A673 (cell line): ENCODE measurements around the gene MAGEF1.

Source experiments
- EZH2 ChIP-seq: fragments of 200-600 bp; sonication (generic); IDR thresholded peaks from 2 replicates; pipeline ENCODE4 v1.6.1; 2017; ENCODE audit warnings: borderline replicate concordance, low read depth, mild to moderate bottlenecking, mixed read lengths, antibody characterized with exemption, low read length; ENCODE audit not compliant: poor library complexity, severe bottlenecking
- TF ChIP-seq, protein P1 (sequence below): fragments of 300-800, 200-600 bp; sonication (generic); conservative IDR thresholded peaks from 2 replicates; pipeline ENCODE4 v1.5.1; 2017; ENCODE audit warnings: low read depth, mild to moderate bottlenecking, antibody characterized with exemption, low read length, moderate library complexity, mixed read lengths

DNA sequence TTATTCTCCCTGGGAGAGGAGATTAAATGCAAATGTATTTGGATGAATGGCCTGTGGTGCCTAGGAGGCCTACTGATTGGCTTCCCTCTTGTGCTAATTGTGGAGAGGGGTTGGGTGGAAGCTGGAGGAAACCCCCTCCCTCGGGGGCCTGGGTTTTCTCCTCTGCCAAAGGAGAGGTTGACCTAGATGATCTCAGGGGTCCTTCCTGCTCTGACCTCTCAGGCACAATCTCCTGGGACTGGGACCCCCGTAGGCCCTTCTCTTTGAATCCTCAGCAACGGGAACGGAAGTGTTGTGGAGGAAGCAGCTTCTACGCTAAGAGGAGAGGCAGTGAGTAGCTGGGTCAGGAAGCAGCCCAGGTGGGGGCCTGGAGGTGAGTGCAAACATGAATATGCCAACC, 40.5 kb upstream of the MAGEF1 start:
- TF ChIP-seq, protein P1, sequence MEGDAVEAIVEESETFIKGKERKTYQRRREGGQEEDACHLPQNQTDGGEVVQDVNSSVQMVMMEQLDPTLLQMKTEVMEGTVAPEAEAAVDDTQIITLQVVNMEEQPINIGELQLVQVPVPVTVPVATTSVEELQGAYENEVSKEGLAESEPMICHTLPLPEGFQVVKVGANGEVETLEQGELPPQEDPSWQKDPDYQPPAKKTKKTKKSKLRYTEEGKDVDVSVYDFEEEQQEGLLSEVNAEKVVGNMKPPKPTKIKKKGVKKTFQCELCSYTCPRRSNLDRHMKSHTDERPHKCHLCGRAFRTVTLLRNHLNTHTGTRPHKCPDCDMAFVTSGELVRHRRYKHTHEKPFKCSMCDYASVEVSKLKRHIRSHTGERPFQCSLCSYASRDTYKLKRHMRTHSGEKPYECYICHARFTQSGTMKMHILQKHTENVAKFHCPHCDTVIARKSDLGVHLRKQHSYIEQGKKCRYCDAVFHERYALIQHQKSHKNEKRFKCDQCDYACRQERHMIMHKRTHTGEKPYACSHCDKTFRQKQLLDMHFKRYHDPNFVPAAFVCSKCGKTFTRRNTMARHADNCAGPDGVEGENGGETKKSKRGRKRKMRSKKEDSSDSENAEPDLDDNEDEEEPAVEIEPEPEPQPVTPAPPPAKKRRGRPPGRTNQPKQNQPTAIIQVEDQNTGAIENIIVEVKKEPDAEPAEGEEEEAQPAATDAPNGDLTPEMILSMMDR, result no peak
- TF ChIP-seq EZH2, result no peak
